Jurkat, Clone E6-1 (cell line): Measurements from ENCODE around the gene SCCPDH.
"Not testable (repeated sequence)": the region's sequence is repeated elsewhere in the genome, so short reads cannot be mapped to it uniquely, and the experiment has no call there.

Experiments
- DNase-seq: peaks from one replicate; pipeline ENCODE4 v3.0.0-alpha.2; 2011; ENCODE audit warnings: low read depth, low spot score
- H3K4me3 ChIP-seq: 2 replicates; pipeline ENCODE4 v1.5.1; 2011; ENCODE audit warnings: mild to moderate bottlenecking, low read length, control low read depth, moderate library complexity

Gene SCCPDH

DNA sequence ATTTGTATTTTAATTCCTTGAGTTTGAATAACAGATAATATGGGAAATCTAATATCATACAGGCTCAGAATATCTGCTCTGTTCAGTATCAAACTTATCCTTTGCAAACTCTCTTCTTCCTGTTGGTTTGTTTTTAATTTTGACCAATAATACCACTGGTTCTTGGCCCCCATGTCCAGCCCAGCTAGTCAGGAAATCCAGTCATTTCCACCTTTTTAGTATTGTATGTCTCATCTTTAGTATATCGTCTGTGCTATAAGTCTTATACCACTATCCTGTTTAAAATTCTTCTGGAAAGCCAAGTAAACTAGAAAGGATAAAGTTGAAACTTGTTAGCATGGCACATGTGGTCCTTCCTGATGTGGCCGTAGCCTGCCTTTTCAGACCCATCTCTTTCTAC is 10.7 kb downstream of the SCCPDH start:
- DNase-seq, result no peak
- no peak overlapping the region for H3K4me3 ChIP-seq

DNA sequence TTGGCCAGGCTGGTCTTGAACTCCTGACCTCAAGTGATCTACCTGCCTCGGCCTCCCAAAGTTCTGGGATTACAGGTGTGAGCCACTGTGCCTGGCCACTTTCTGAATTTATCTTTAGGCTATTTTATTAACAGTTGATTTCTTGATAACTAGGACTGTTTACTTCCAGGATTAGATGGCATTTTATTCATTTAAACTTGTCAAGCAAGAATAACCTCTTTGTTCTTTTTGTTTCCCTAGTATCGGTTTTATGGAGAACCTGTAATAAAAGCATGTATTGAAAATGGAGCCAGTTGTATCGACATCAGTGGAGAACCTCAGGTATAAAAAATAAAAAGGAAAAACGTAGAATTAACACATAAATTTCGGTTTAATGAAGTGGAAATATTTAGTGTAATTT is 11.5 kb downstream of the SCCPDH start:
- H3K4me3 ChIP-seq, result no peak overlapping the region
- no peak for DNase-seq

DNA sequence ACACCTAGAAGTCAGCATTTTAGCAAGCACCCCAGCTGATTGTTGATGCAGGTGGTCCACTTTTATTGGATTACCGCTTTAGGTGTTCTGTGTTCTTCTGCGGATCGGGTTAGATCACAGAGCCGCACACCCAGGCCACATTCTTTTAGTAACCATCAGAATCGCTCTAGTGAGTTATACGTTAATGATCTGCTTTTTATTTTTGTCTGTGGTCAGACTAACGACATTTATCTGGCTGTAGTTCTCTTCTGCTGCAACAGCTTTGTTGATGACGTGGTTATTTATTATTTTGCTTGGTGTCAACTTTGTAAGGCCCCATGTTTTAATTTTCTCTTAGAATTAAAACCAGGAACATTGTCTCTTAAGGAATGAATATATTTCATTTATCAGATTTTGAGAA is 18.2 kb downstream of the SCCPDH start:
- no peak for DNase-seq
- no peak overlapping the region for H3K4me3 ChIP-seq

- H3K4me3 ChIP-seq, DNase-seq: not testable (repeated sequence)
Observed at GRCh38 chr1:246746155-246746554, 21.9 kb downstream of the SCCPDH start.

GRCh38 chr1:246748006-246748405 is 23.8 kb downstream of the SCCPDH start:
- H3K4me3 ChIP-seq, result no peak overlapping the region
- DNase-seq, result no peak

DNA sequence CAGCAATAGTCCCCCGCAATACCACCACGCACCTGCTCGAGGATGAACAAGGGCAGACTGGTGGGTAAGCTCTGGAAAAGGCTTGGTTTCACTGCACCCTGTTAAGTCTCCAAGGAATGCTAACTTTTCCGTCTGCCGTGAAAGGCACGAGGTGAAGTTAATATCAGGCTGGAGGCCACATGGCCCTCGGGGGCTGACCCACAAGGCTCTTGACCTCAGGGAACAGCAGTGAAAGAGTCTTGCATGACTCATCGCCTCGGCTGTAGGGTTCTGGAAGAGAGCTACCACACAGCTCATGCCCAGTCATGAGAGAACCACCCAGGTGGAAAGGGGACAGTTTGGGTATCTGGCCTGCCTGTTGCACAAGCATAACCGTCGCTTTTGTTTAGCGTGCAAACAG is 24.7 kb downstream of the SCCPDH start:
- DNase-seq, result no peak
- no peak overlapping the region for H3K4me3 ChIP-seq

DNA sequence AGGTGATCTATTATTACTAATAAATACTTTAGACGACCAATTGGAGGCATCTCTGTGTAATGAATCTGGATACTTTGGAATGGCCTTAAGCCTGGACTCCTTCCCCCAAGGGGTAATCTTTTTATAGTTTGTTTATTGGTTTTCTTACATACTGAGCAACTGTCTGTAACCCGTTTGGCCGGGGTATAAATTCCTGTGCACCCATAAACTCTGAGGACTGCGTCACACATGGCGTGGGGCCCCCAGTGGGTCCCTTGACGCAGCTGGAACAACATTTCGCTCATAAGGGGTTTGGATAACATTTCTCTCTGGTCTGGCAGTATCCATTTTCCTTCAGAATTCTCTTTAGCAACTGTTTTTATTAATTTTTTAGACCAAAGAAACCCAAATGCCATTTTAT is 26.5 kb downstream of the SCCPDH start:
- no peak for DNase-seq
- no peak overlapping the region for H3K4me3 ChIP-seq

GRCh38 chr1:246753670-246754535 is 29.7 kb downstream of the SCCPDH start:
- DNase-seq, result peak; percentile 49
- no peak overlapping the region for H3K4me3 ChIP-seq

- DNase-seq, result no peak
- H3K4me3 ChIP-seq, result no peak overlapping the region
Observed at GRCh38 chr1:246755419-246755818, 31.2 kb downstream of the SCCPDH start.

GRCh38 chr1:246760422-246761347 is 36.5 kb downstream of the SCCPDH start:
- DNase-seq, result no peak
- H3K4me3 ChIP-seq, result no peak overlapping the region

DNA sequence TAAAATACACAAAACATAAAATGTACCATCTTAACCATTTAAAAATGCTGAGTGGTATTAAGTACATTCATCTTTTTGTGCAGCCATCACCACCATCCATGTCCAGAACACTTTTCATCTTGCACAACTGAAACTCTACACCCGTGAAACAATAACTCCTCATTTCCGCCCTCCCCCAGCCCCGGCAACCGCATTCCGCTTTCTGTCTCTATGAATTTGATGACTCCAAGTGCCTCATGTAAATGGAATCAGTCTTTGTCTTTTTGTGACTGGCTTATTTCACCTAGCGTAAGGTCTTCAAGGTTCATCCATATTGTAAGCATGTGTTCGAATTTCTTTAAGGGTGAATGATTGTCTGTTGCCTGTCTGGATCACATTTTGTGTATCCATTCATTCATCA is 37.2 kb downstream of the SCCPDH start:
- no peak for DNase-seq
- H3K4me3 ChIP-seq, result no peak overlapping the region

GRCh38 chr1:246765521-246765920 is 41.3 kb downstream of the SCCPDH start:
- DNase-seq, result no peak
- H3K4me3 ChIP-seq, result no peak overlapping the region

DNA sequence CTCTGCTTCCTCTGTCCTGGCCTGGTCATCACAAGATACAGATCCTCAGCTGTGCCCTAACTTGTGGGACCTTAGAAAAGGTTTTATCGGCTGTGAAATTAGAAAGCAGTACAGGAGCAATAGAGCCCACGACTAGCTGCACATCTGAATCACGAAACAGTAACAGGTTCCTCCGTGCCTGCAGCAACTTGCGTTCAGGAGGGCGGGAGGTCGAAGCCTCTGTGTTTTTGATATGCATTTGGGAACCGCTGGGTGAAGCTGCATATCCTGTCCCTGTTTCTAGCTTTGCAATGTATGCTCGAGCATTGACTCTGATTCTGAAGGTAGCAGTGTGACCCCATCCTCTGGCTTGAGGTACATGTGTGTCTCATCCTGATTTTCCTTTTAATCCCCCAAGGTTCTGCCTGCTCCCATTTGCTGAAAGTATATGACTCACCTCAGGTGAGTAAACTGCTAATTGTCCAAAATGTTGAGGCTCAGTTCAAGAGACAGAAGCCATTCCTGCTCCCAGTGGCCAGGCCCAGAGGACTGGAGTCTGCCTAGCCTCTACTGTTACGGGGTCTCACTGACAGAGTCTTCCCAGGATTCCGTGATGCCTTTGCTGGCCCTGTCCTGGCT is 44.3 kb downstream of the SCCPDH start:
- H3K4me3 ChIP-seq, result no peak overlapping the region
- no peak for DNase-seq

DNA sequence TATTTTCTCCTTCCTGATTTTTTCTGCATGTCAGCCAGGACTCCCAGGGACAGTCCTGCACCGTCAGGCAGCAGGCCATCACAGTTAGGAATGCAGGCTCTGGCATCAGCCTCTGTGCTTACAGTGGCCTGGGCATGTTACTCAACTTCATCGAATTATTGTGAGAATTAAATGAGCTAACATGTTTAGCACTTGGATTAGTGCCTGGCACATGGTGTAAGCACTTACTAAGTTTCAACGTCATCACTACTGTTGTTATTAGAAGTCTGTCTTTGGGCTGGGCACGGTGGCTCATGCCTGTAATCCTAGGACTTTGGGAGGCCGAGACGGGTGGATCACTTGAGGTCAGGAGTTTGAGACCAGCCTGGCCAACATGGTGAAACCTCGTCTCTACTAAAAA is 45.1 kb downstream of the SCCPDH start:
- no peak overlapping the region for H3K4me3 ChIP-seq
- no peak for DNase-seq

GRCh38 chr1:246771366-246771765 is 47.2 kb downstream of the SCCPDH start:
- no peak overlapping the region for H3K4me3 ChIP-seq
- no peak for DNase-seq

DNA sequence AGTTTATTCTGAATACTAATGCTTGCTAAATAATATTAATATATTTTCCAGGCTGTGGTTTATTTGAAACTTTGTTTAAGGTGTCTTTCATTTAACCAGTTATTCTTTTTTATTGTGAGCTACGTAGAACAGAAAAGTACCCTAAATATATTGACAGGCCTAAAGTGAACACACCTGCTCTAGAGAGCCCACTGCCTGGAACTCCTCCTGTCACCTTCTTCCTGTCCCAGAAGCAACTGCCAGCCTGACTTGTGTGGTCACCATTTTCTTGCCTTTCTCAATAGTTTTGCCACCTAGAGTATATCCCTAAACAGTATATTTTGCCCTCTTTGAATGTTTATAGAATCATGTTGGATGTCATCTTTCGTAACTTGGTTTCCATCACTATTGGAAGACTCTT is 48.5 kb downstream of the SCCPDH start:
- H3K4me3 ChIP-seq, result peak overlapping the region; percentile 13
- DNase-seq, result peak; percentile 57

GRCh38 chr1:246773213-246773641 is 49.0 kb downstream of the SCCPDH start:
- peak; percentile 78 for DNase-seq
- peak overlapping the region; percentile 13 for H3K4me3 ChIP-seq

GRCh38 chr1:246775531-246776385 is 51.5 kb downstream of the SCCPDH start:
- H3K4me3 ChIP-seq, result no peak overlapping the region
- DNase-seq, result no peak

DNA sequence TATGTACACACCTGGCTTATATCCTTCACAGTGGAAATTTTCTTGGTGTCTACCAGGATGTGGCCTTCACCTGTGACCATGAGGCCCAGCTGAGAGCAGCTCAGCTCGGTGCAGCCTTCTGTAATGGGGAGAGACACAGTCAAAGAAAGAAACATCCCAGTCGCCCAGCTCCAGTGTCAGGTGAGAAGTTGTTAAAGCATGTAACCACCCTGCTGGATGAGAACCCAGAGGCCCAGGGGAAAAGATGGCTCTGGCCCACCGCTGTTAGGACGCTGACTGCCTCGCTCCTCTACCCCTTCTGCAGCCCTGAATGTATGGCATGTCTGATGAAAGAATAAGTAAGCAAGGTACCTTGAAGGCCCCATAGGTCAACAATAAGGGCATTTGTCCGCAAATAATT is 52.7 kb downstream of the SCCPDH start:
- no peak for DNase-seq
- no peak overlapping the region for H3K4me3 ChIP-seq
